Left ventricle myocardium inferior (tissue), 1 donor: ENCODE measurements around the gene ZNF184. TPM values are rescaled to one million over a fixed set of nuclear protein-coding genes. Genes with fewer than 3 reads are reported as not detected.
A peak's percentile ranks its signal among the peaks of the same experiment; 100 is the strongest.

ENCODE experiments used
- DNase-seq: peaks from one replicate; pipeline ENCODE4 v3.0.0-alpha.2; 2020
- H3K27ac ChIP-seq: fragments of 200-600 bp; replicated peaks from 2 replicates; pipeline ENCODE4 v1.8.0; 2021
- H3K27me3 ChIP-seq: fragments of 200-600 bp; 2 replicates; pipeline ENCODE4 v1.8.0; 2021; ENCODE audit warnings: low read depth
- H3K36me3 ChIP-seq: fragments of 200-600 bp; 2 replicates; pipeline ENCODE4 v1.8.0; 2021
- H3K4me1 ChIP-seq: fragments of 200-600 bp; 2 replicates; pipeline ENCODE4 v1.8.0; 2021
- H3K4me3 ChIP-seq: fragments of 200-600 bp; 2 replicates; pipeline ENCODE4 v1.8.0; 2021; ENCODE audit warnings: mild to moderate bottlenecking, moderate library complexity
- H3K9me3 ChIP-seq: fragments of 200-600 bp; replicated peaks from 2 replicates; pipeline ENCODE4 v1.8.0; 2021
- CTCF ChIP-seq: fragments of 200-600 bp; IDR thresholded peaks from 2 replicates; pipeline ENCODE4 v1.8.0; 2021; ENCODE audit warnings: antibody characterized with exemption, mild to moderate bottlenecking, borderline replicate concordance
- intact Hi-C: fragments of 100-400 bp; cut with micrococcal nuclease; formaldehyde crosslinking; loops from one replicate; pipeline ENCODE4 v1.11.0; 2022
- total RNA-seq: library from RNA; stranded (reverse); fragmentation: NEBNext Ultra II Directional; extraction: Animal tissue kit (Norgen Biotek cat#: 25700); gene quantifications from one replicate; pipeline ENCODE4 v1.2.1, GENCODE V29; 2021
- donor health status: DM: no; HTN: yes; CAD: no; lungs with severe emphysema.

ZNF184 gene
- total RNA-seq, 1 donor from 2014 or later: 3.2 TPM

- intact Hi-C loops: no loop called here
- no peak for DNase-seq
- no peaks in the 10 kb centered on the region for H3K9me3 ChIP-seq
- peaks cover 11% of the 10 kb centered on the region for H3K4me1 ChIP-seq
- no peaks in the 10 kb centered on the region for H3K36me3 ChIP-seq
- peaks cover 20% of the 10 kb centered on the region for H3K27me3 ChIP-seq
- TF ChIP-seq CTCF: no peak
- H3K27ac ChIP-seq: no peak overlapping the region
- no peak overlapping the region for H3K4me3 ChIP-seq
These were observed 21.2 kb upstream of the ZNF184 start for GRCh38 chr6:27494103-27494502.

GRCh38 chr6:27492631-27493190 is 19.8 kb upstream of the ZNF184 start:
- H3K4me3 ChIP-seq: no peak overlapping the region
- H3K4me1 ChIP-seq: peaks cover 11% of the 10 kb centered on the region
- no peaks in the 10 kb centered on the region for H3K9me3 ChIP-seq
- no peak for DNase-seq
- no peaks in the 10 kb centered on the region for H3K36me3 ChIP-seq
- H3K27me3 ChIP-seq: peaks cover 11% of the 10 kb centered on the region
- intact Hi-C loops: no loop called here
- H3K27ac ChIP-seq: no peak overlapping the region
- no peak for TF ChIP-seq CTCF

GRCh38 chr6:27479319-27480182 is 6.6 kb upstream of the ZNF184 start:
- Histone ChIP-seq H3K4me1 (peaks cover 22% of the 10 kb centered on the region), H3K36me3 (no peaks in the 10 kb centered on the region), H3K27ac (peak overlapping the region; percentile 98), H3K9me3 (no peaks in the 10 kb centered on the region), H3K4me3 (peak overlapping the region; percentile 88), H3K27me3 (no peaks in the 10 kb centered on the region)
- intact Hi-C loops: no loop called here
- TF ChIP-seq CTCF: no peak
- DNase-seq: peak; percentile 68

GRCh38 chr6:27478706-27479318 is 5.9 kb upstream of the ZNF184 start:
- H3K27me3 ChIP-seq: no peaks in the 10 kb centered on the region
- peak overlapping the region; percentile 88 for H3K4me3 ChIP-seq
- TF ChIP-seq CTCF: no peak
- H3K9me3 ChIP-seq: no peaks in the 10 kb centered on the region
- H3K27ac ChIP-seq: peak overlapping the region; percentile 98
- H3K36me3 ChIP-seq: no peaks in the 10 kb centered on the region
- peak; percentile 87 for DNase-seq
- intact Hi-C loops: no loop called here
- peaks cover 24% of the 10 kb centered on the region for H3K4me1 ChIP-seq

- Histone ChIP-seq H3K4me3 (peak overlapping the region; percentile 88), H3K4me1 (peaks cover 28% of the 10 kb centered on the region), H3K36me3 (no peaks in the 10 kb centered on the region), H3K9me3 (no peaks in the 10 kb centered on the region), H3K27me3 (no peaks in the 10 kb centered on the region), H3K27ac (peak overlapping the region; percentile 98)
- no peak for DNase-seq
- intact Hi-C loops: no loop called here
- no peak for TF ChIP-seq CTCF
These were observed 5.3 kb upstream of the ZNF184 start for GRCh38 chr6:27478141-27478705.
